SK-N-DZ (cell line): ENCODE results near the gene AVP.
"Not testable (repeated sequence)": the region's sequence is repeated elsewhere in the genome, so short reads cannot be mapped to it uniquely, and the experiment has no call there.

Experiments
- DNase-seq: peaks from one replicate; pipeline ENCODE4 v3.0.0-alpha.2; 2015; ENCODE audit warnings: low spot score

The AVP gene

DNA sequence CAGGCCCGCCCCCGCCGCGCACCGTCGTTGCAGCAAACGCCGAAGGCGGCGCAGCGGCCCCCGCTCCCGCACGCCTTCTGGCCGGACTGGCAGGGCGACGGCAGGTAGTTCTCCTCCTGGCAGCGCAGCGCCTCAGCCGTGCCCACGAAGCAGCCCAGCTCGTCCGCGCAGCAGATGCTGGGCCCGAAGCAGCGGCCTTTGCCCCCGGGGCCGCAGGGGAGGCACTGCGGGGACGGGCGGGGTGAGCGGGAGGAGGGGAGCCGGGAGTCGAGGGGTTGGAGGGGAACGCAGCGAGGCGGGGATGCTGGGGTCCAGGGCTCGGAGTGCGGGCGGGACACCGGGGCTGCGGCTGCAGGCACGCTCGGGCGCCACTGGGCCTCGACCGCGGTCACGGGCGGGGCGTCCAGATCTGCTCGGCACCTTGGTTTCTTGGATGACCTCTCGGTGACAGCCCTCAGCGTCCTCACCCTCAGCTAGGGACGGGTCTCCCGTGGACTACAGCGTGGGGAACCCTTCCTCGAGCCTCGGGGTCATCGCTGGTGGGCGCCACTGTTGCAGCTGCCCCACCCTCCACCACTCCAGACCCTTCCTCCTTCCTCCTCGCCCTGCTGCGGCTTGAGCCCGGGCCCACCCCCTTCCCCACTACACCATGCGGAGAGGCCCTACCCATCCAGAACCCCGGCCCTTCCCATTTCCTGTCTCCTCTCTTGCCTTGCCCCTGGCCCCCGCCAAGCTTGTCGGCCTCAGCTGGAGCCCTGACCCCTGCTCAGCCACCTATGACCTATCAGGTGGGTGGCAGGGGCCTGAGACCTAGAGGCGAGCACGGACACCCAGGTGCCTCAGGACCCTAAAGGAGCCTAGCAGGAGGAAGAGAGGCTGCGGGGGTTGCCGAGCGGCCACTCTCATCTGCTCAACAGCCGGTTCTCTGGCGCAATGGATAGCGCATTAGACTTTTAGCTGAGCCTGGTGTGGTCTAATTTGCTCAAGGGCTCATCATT lies 1.3 kb downstream of the AVP start:
- DNase-seq, result no peak

DNA sequence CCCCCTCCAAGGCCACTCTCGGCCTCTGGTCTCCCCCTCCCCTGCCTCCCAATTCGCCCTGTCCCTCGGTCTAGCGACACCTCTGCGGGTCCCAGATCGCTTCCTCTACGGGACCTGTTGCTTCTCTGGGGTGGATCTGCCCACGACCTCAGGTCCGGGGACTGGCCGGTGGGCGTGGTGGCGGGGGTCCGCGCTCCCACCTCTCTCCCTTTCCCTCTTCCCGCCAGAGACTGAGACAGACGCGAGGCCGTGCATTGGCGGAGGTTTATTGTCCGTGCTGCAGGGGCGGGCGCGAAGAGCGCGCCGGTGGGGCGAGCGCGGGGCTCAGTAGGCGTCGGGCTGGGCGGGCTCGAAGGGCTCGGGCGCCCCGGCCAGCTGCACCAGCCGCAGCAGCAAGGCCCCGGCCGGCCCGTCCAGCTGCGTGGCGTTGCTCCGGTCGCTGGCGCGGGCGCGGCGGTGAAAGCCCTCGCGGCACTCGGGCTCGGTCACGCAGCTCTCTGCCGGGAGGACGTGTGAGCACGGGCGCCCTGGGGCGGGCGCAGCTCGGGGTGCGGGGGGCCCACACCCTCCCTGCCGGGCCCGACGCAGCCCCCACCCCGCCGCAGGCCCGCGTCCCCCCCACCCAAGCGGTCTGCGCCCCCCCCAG lies 2.1 kb downstream of the AVP start:
- no peak for DNase-seq

- no peak for DNase-seq
Observed at GRCh38 chr20:3081641-3082040, 2.9 kb downstream of the AVP start.

DNA sequence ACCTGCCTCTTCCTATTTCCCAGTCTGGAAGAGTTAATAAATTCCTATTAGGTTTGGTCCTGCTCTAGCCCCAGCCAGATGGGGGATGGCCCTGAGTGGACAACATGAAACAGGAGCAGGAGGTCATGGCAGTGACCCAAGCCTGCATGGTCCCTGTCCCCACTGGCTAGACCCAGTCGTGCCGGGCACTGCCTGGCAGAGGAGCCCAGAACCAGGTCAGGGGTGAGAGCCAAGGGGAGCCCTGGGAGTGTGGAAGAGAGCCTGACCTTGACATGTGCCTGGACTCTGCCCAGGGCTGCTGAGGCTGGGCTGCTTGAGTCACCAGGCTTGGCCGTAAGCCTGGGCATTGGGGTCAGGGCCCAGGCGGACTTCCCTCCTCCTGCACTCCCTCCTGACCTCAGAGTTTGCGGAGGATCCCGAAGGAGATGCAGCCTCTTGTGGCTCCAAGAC lies 3.6 kb downstream of the AVP start:
- no peak for DNase-seq

GRCh38 chr20:3077618-3078134 lies 6.8 kb downstream of the AVP start:
- DNase-seq, result no peak

GRCh38 chr20:3075315-3075714 lies 9.2 kb downstream of the AVP start:
- not testable (repeated sequence) for DNase-seq

- no peak for DNase-seq
Observed at GRCh38 chr20:3074812-3075211, 9.7 kb downstream of the AVP start.

DNA sequence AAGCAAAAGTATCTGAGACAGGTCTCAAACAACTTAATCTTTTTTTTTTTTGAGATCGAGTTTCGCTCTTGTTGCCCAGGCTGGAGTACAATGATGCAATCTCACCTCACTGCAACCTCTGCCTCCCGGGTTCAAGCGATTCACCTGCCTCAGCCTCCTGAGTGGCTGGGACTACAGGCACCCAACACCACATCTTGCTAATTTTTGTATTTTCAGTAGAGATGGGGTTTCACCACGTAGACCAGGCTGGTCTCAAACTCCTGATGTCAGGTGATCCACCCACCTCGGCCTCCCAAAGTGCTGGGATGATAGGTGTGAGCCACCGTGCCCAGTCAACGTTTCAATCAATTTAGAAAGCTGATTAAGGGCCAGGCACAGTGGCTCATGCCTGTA lies 11.3 kb downstream of the AVP start:
- not testable (repeated sequence) for DNase-seq

DNA sequence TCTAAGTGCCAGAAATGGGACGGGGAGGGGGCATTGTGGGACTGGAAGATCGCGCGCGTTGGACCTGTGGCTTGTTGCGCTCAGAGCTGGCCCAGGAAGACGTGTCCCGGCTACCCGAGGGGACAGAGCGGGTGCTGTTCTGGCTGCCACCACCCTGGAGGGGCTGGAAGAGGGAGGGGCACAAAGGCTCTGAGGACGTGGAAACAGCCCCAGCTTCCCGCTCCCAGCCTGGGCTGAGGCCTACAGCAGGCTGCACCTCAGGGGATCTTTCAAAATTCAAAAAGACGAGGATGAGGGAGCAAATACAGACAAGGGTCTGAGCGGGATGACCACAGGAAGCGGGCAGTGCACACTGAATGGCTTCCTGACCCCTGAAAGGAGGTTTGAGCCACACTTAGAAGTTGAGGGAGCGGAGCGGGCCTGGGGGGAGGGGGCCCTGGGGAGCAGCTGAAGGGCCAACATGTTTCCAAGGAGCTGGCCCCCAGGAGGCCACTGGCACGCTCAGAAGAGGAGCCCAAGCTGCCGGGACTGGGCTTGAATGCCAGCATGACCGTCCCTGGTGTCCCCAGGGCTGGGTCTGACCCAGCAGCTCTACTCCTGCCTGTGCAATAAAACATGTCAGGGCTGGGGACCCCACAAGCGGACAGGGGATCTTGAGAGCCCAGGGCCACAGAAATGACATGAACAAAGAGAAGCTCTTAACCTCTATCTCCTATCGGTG lies 11.8 kb downstream of the AVP start:
- no peak for DNase-seq

- DNase-seq, result no peak
Observed at GRCh38 chr20:3071610-3072529, 12.7 kb downstream of the AVP start, which contains the start of gene OXT. Gene OXT (plus strand): TSS chr20:3071620. CDS start chr20:3071656, 36 bp downstream.

DNA sequence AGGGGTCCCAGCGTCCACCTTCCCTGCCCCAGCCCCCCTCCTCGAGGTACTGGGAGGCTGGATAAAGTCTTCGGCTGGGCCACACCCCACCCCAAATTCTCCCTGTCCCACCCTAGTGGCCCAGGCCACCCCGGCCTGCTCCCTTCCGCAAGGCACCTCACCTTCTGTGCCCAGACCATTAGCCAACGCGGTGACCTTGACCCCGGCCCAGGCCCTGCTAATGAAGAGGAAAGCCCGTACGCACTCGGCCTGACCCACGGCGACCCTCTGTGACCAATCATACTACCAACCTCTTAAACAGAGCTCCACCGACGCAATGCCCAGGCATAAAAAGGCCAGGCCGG lies 13.3 kb downstream of the AVP start:
- DNase-seq, result no peak

DNA sequence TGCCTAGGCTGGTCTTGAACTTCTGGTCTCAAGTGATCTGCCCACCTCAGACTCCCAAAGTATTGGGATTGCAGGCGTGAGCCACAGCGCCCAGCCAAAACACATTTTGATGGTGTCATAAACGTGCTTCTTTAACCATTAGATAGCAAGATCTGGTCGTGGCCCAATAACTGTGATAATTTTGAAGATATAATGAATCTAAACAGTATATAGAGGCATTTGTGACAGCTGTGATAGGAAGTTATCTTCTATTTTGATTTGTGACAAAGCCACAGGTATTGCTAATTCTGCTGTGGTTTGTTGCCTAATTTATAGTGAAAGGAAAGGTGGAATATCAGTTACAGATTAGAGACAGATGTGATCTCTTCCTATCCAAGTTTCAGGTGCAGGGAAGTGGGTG lies 13.8 kb downstream of the AVP start:
- DNase-seq, result no peak

GRCh38 chr20:3068986-3069900 lies 15.3 kb downstream of the AVP start:
- no peak for DNase-seq

GRCh38 chr20:3068075-3068474 lies 16.4 kb downstream of the AVP start:
- no peak for DNase-seq

DNA sequence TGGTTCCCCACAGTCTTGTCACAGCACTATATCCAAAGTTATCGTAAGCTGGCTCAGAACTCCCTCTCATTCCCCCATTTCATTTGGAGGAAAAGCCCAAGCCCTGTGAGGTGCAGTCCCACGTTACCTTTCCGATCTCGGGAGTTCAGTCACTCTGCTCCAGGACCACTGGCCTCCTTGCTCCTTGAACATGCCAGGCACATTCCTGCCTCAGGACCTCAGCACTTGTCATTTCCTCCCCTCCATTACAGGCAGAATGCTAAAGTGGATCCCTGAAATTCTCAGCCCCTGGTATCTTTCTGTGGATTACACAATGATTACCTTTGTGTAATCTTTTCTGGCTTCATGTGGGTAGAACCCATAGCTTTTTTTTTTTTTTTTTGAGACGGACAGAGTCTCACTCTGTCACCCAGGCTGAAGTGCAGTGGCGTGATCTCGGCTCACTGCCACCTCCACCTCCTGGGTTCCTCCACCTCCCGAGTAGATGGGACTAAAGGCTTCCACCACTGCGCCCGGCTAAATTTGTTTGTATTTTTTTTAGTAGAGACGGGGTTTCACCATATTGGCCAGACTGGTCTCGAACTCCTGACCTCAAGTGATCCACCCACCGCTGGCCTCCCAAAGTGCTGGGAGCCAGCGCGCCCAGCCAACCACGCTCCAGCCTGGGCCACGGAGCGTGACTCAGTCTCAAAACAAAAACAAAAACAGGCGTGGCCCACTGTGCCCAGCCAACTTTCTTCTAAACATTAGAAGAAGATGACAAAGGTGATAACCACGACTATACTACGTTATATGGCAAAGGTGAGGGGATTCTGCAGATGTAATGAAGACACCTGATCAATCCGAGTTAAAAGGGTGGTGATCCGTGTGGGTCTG lies 17.1 kb downstream of the AVP start:
- no peak for DNase-seq

DNA sequence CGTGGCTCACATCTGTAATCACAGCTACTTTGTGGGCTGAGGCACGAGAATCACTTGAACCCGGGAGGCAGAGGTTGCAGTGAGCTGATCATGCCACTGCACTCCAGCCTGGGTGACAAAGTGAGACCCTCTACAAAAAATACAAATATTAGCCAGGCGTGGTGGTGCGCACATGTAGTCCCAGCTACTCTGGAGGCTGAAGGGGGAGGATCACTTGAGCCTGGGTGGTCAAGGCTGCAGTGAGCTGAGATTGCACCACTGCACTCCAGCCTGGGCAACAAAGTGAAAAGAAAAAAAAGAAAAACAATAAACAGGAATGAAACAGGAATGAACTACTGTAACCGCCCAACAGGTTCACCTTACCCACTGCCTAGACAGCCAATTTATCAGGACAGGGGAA lies 20.4 kb downstream of the AVP start:
- not testable (repeated sequence) for DNase-seq

- no peak for DNase-seq
Observed at GRCh38 chr20:3059489-3059888, 25.0 kb downstream of the AVP start.

GRCh38 chr20:3051385-3052019 lies 33.0 kb downstream of the AVP start:
- DNase-seq, result no peak
